ENCODE measurements around the gene TMEM184A.

Gene TMEM184A

DNA sequence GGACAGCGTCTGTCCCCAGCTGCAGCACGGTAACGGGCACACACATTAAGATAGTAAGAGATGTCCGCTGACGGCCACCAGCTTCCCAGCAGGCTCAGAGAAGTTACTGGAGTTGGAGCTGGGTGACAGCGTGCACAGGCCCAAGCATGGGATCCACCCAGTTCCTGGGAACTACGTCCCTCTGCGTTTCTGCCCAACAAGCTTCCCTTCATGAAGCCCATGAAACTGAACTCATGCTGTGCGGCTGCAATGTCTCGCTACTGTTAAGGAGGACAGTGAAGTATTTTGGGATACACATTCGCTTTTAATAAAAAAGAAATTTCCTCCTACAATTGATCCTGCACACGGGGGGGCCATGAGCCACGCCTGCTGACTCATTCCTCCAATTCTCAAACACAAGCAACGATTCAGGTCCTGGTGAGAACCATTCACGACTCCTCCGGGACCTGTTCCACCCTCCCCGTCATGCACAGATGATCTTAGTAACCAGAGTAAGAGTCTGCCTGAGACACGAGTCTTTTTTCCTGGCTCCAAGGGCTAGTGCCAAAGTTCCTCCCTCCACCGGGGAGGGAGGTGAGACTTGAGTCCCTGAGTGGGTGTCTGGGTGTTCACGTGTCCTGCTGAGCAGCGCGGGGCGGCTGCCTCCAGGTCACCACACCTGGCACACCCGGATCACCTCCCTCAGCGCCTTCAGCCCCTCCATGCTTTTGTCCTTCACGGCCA lies 11.2 kb upstream of the TMEM184A start:
- DNase-seq = no peak

DNA sequence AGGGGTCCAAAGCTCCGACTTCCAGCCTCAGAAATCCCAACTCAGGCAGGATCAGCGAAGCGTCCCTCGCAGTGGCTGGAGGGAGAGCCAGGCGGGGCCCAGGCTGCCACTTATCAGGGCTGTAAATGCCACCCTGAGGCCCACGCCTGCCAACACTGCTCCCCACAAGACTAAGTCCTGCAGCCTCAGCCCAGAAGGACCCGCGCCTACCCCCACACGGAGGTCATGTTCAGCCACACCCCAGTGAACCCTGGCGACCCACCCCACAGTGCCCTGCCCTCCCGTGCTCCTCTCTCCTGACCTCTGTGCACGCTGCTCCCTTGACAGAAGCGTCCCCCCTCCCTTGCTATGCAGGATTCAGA lies 10.7 kb upstream of the TMEM184A start:
- no peak for DNase-seq

- DNase-seq = no peak
Measured at GRCh38 chr7:1564603-1565022, 8.6 kb upstream of the TMEM184A start.

DNA sequence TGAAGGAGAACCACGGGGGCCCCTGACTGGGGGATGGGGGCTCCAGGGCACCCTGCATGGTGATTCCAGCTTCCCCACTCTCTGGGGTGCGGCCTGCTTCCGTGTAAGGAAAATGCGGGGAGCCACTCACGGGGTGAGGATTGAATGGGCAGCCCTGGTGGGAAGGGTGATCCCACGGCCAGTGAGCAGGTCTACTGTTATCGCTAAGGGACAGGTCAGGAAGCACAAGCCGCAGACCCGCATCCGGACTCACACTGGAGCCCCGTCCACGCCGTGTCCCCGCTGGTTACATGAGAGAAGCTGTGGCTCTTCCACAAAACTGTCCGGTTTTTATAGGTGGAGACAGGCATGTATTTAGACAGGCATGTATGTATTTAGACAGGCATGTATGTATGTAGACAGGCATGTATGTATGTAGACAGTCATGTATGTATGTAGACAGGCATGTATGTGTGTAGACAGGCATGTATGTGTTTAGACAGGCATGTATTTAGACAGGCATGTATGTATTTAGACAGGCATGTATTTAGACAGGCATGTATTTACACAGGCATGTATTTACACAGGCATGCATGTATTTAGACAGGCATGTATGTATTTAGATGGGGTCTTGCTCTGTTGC lies 8.1 kb upstream of the TMEM184A start:
- no peak for DNase-seq

GRCh38 chr7:1562597-1563051 lies 6.6 kb upstream of the TMEM184A start:
- no peak for DNase-seq

- no peak for DNase-seq
Measured at GRCh38 chr7:1562116-1562515, 6.1 kb upstream of the TMEM184A start.

DNA sequence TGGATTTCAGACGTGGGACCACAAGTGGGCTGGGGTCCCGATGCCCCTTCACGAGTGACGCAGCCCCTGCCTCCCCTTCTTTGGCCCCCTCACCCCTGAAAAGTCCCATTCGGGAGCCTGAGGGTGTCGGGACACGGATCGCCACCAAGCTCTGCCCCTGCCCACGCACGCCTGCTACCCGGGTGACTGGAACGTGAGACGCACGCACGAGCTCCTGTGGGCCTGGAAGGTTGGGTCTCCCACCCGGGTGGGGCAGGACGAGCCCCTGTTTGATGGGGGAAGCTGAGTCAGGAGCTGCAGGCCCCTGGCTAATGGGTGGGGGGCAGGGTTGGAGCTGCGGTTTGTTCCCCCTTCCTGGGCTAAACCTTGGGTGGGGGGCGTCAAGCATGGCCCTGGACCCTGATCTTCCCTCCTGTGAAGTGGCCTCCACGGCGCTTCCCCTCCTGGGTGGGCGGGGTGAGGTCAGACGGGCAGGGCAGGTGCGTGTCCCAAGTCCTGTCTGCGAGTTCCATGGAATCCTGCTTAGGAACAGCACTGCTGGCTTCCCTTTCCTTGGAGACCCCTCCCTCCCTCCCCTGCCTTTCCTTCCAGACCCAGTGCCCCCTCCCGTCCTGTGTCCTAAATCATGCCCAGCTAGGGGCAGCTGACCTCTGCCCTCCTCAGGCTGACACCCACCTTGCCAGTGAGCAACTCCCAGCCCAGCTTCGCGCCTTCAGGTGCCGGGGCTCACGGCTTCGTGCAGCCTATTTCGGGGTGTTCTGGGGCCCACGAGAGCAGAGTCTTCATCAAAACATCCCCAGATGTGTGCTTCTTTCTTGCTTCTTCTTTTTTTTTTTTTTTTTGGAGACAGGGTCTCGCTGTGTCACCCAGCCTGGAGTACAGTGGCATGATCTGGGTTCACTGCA lies 5.3 kb upstream of the TMEM184A start:
- no peak for DNase-seq

GRCh38 chr7:1560620-1561031 lies 4.6 kb upstream of the TMEM184A start:
- no peak for DNase-seq

GRCh38 chr7:1559626-1560590 lies 3.9 kb upstream of the TMEM184A start:
- no peak for DNase-seq

GRCh38 chr7:1558841-1559625 lies 3.0 kb upstream of the TMEM184A start:
- no peak for DNase-seq

GRCh38 chr7:1558181-1558811 lies 2.3 kb upstream of the TMEM184A start:
- DNase-seq = no peak

GRCh38 chr7:1557771-1558170 lies 1.8 kb upstream of the TMEM184A start:
- DNase-seq = no peak

DNA sequence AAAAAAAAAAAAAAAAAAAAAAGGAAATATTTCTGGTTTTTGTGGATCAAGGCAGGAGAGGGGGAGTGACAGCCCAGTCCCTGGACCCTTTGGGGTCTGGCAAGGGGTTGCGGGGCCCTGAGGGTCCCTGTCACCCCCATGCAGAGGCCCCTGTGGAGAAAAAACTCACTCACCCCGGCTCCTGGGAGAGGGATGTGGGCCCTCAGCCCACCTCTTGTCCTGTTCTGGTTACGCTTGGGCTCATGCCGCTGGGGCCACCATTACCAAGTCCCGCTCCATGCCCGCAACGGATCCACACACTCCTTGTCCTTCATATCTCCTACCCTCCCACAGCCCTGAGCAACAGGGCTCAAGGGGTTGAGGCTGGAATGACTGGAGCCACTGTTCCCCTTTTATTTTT lies 1.0 kb upstream of the TMEM184A start:
- DNase-seq = no peak

GRCh38 chr7:1555046-1555812 lies 776 bp downstream of the TMEM184A start:
- no peak for DNase-seq

DNA sequence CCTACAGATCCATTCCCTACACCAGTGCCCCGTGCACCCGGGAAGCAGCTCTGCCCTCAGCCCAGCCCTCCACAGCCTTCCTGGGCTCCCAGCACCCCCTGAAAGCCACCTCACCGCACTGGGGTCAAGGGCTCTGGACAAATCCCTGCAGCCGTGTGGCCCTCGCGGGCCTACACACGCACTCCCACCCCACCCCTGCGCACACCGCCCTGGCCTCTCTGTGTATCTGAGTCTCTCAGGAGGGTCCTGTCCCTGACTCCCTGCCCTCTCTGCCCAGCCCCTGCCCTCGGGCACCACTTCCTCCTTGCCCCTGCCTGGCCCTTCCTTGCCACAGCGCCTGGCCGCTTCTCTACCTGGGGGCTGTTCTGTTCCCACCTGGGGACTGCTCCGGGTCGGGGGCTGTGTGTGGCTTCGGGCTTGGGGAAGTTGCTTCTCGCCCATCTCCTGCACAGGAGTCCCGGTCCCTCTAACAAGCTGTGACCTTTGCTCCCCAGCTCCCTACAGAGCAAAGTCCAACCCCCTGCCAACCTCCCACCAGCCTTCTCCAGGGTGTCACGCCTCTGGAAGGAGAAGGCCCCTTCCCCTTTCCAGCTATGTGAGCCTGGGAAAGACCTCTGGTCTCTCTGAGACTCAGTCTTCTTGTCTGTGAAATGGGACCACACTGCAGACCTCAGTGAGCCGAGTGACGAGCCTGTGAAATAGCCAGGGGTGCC lies 1.5 kb downstream of the TMEM184A start:
- no peak for DNase-seq

DNA sequence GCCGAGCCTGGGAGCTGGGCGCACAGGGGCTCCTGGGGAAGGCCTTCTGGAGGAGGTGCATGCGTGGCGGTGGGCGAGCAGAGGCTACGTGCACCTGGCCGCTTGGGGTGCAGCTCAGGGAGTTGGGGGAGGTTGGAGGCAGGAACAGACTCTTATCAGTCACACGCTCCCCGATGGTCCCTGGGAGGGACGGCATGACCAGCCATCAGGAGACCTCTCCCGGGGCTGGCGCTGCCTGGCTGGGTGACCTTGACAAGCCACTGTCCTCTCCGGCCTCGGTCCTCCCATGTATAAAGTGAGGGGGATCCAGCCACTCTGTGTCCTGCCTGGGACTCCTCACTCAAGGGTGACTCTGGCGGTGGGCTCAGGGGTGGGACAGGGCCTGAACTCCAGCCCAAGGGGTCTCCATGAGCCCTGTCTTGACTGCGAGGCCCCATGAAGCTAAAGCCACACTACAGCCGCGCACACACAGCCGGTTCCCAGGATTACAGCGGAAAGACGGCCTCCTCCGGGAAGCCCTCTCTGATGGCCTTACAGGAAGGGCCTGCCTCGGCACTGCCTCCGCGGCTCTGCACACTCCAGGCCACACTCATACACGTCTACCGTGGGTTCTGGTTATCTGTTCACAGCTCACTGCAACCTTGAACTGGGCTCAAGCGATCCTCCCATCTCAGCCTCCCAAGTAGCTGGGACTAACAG lies 2.3 kb downstream of the TMEM184A start:
- no peak for DNase-seq

GRCh38 chr7:1552200-1552599 lies 3.8 kb downstream of the TMEM184A start:
- no peak for DNase-seq

DNA sequence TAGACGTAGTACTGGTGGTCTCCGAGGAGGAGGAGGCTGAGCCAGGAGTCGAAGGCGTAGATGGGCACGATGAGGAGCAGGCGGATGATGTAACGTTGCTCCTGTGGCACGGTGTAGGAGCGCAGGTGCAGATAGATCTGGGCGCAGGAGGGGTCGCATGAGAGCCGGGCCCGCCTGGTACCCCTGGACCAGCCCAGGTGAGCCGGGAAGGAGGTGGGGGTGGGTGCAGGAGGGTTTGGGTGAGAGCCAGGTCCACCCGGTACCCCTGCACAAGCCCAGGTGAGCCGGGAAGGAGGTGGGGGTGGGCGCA lies 5.2 kb downstream of the TMEM184A start:
- no peak for DNase-seq

Measured in activated effector memory CD4-positive, alpha-beta T cell treated with Interleukin-2 at 50 U/mL for 16 hours (primary cell).